ENCODE results near the gene PTH1R.

Gene PTH1R

GRCh38 chr3:46854555-46854991 is 22.9 kb upstream of the PTH1R start:
- DNase-seq (ENCODE audit: insufficient read length, low spot score) (no peak), FAIRE-seq (no peak)
- no peak for TF ChIP-seq CTCF (IDR thresholded peaks at IDR 0.05; ENCODE audit: insufficient read depth, missing control alignments)

GRCh38 chr3:46856576-46857471 is 20.7 kb upstream of the PTH1R start:
- DNase-seq (ENCODE audit: insufficient read length, low spot score) (no peak), FAIRE-seq (no peak)
- no peak for TF ChIP-seq CTCF (IDR thresholded peaks at IDR 0.05; ENCODE audit: insufficient read depth, missing control alignments)

GRCh38 chr3:46857485-46858341 is 19.8 kb upstream of the PTH1R start:
- DNase-seq (ENCODE audit: insufficient read length, low spot score): no peak
- no peak for FAIRE-seq
- TF ChIP-seq CTCF (IDR thresholded peaks at IDR 0.05; ENCODE audit: insufficient read depth, missing control alignments): no peak

GRCh38 chr3:46858456-46858855 is 19.1 kb upstream of the PTH1R start:
- TF ChIP-seq CTCF (IDR thresholded peaks at IDR 0.05; ENCODE audit: insufficient read depth, missing control alignments): no peak
- FAIRE-seq (no peak), DNase-seq (ENCODE audit: insufficient read length, low spot score) (no peak)

GRCh38 chr3:46859001-46859710 is 18.4 kb upstream of the PTH1R start:
- DNase-seq (ENCODE audit: insufficient read length, low spot score) (no peak), FAIRE-seq (no peak)
- TF ChIP-seq CTCF (IDR thresholded peaks at IDR 0.05; ENCODE audit: insufficient read depth, missing control alignments): no peak

- no peak for FAIRE-seq
- TF ChIP-seq CTCF (IDR thresholded peaks at IDR 0.05; ENCODE audit: insufficient read depth, missing control alignments): peak; percentile 11
- no peak for DNase-seq (ENCODE audit: insufficient read length, low spot score)
Measured at GRCh38 chr3:46860017-46860809, 17.3 kb upstream of the PTH1R start.

Measured in D721Med (cell line).